ENCODE data around the gene FETUB. TPM values are rescaled to one million over a fixed set of nuclear protein-coding genes. Genes with fewer than 3 reads are reported as not detected.
"Not testable (repeated sequence)": the region's sequence is repeated elsewhere in the genome, so short reads cannot be mapped to it uniquely, and the experiment has no call there.

Gene FETUB
- total RNA-seq, 1 donor from 2014 or later, result not detected

DNA sequence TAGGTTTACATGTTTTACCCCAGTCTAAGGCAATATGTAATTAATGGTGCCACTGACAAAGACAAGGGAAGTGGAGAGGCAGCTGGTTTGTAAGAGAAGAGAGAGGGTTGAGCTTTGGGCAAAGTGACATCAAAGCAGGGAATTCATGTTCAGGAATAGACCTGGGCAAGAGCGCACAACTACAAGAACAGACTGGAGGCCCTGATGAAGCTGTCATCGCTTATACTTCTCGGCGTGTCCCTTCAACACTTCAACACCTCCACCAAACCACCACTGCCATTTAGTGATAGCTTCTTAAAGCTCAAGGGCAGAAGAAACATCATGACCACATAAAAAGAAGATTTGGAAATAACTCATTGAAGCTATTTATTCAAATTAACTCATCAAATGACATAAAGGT lies 57.3 kb downstream of the FETUB start:
- Mint-ChIP-seq H3K27me3 (ENCODE audit: low read depth) (peaks cover 2% of the 10 kb centered on the region), H3K36me3 (no peaks in the 10 kb centered on the region), H3K4me3 (no peak overlapping the region), H3K4me1 (peaks cover 15% of the 10 kb centered on the region), H3K9me3 (no peaks in the 10 kb centered on the region), H3K27ac (no peak overlapping the region)
- TF ChIP-seq, protein P1, sequence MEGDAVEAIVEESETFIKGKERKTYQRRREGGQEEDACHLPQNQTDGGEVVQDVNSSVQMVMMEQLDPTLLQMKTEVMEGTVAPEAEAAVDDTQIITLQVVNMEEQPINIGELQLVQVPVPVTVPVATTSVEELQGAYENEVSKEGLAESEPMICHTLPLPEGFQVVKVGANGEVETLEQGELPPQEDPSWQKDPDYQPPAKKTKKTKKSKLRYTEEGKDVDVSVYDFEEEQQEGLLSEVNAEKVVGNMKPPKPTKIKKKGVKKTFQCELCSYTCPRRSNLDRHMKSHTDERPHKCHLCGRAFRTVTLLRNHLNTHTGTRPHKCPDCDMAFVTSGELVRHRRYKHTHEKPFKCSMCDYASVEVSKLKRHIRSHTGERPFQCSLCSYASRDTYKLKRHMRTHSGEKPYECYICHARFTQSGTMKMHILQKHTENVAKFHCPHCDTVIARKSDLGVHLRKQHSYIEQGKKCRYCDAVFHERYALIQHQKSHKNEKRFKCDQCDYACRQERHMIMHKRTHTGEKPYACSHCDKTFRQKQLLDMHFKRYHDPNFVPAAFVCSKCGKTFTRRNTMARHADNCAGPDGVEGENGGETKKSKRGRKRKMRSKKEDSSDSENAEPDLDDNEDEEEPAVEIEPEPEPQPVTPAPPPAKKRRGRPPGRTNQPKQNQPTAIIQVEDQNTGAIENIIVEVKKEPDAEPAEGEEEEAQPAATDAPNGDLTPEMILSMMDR (IDR thresholded peaks at IDR 0.05; ENCODE audit: unreplicated experiment), result no peak
- DNase-seq (ENCODE audit: low spot score in 2 of 2, unreplicated experiment in 2 of 2), result no peak

DNA sequence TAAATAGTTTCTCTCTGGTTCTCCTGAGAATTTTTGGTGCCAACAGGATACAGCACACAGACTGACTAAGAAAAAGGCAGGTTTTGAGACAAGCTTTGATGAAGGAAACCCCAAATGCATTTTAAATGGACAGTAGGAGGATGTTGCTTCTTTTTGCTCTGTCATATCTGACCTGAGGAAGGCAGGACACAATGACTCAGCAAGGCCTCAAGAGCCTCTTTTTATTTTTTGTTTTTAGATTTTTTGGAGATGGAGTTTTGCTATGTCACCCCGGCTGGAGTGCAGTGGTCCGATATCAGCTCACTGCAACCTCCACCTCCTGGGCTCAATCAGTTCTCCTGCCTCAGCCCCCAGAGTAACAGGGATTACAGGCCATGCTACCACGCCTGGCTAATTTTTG lies 60.1 kb downstream of the FETUB start:
- Mint-ChIP-seq H3K27ac (no peak overlapping the region), H3K4me1 (no peaks in the 10 kb centered on the region), H3K9me3 (no peaks in the 10 kb centered on the region), H3K36me3 (no peaks in the 10 kb centered on the region), H3K4me3 (no peak overlapping the region), H3K27me3 (ENCODE audit: low read depth) (peaks cover 15% of the 10 kb centered on the region)
- TF ChIP-seq, protein P1 (IDR thresholded peaks at IDR 0.05; ENCODE audit: unreplicated experiment), result no peak
- DNase-seq (ENCODE audit: low spot score in 2 of 2, unreplicated experiment in 2 of 2), result no peak

DNA sequence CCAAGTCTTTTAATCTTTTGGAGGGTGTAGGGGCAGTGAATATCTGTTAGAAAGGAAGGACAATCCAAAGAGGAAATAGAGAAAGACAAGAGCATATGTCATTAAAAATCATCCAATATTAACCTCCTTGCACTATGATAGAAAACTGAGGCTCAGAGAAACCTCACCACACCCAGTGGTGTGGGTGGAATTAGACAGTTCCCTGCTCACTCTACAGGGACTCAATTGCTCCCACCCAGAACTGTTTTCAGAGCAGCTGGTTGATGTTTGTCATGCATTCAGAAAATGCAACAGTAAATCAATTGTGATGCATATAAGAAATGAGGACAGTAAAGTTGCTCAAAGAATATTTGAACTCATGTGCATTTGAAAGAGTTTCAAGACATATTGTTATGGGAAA lies 62.3 kb downstream of the FETUB start:
- not testable (repeated sequence) for H3K9me3 Mint-ChIP-seq; H3K4me1 Mint-ChIP-seq; H3K36me3 Mint-ChIP-seq; DNase-seq (ENCODE audit: low spot score in 2 of 2, unreplicated experiment in 2 of 2); H3K4me3 Mint-ChIP-seq; H3K27ac Mint-ChIP-seq
- H3K27me3 Mint-ChIP-seq (ENCODE audit: low read depth), result peaks cover 25% of the 10 kb centered on the region

Other genes with a start within 250 kb of the FETUB start
- 4.0 to 4.5 TPM (median 4.4 TPM) in 3 replicates for gene CRYGS, start 96.0 kb upstream of the FETUB start, total RNA-seq
- gene TBCCD1, start 73.1 kb upstream of the FETUB start, total RNA-seq, result 12.2 to 14.5 TPM (median 12.4 TPM) in 3 replicates
- gene DNAJB11, start 69.7 kb upstream of the FETUB start, total RNA-seq, result 52.1 to 55.2 TPM (median 55.2 TPM) in 3 replicates
- 0.14 TPM in 1 of 3 replicates, not detected in the others for gene AHSG, start 27.3 kb upstream of the FETUB start, total RNA-seq
- gene HRG, start 25.6 kb downstream of the FETUB start, total RNA-seq, result not detected in 3 replicates
- gene KNG1, start 77.0 kb downstream of the FETUB start, total RNA-seq, result not detected in 3 replicates
- 527 to 559 TPM (median 548 TPM) in 3 replicates for gene EIF4A2, start 143.2 kb downstream of the FETUB start, total RNA-seq
- gene RFC4, start 166.1 kb downstream of the FETUB start, total RNA-seq, result 32.9 to 36.0 TPM (median 33.2 TPM) in 3 replicates
- gene ADIPOQ, start 202.3 kb downstream of the FETUB start, total RNA-seq, result not detected in 3 replicates